ENCODE results near the gene PALLD. TPM values are rescaled to one million over a fixed set of nuclear protein-coding genes. Genes with fewer than 3 reads are reported as not detected.

The PALLD gene
- total RNA-seq, 1 experiment from 2014 or later, result 18.3 TPM

DNA sequence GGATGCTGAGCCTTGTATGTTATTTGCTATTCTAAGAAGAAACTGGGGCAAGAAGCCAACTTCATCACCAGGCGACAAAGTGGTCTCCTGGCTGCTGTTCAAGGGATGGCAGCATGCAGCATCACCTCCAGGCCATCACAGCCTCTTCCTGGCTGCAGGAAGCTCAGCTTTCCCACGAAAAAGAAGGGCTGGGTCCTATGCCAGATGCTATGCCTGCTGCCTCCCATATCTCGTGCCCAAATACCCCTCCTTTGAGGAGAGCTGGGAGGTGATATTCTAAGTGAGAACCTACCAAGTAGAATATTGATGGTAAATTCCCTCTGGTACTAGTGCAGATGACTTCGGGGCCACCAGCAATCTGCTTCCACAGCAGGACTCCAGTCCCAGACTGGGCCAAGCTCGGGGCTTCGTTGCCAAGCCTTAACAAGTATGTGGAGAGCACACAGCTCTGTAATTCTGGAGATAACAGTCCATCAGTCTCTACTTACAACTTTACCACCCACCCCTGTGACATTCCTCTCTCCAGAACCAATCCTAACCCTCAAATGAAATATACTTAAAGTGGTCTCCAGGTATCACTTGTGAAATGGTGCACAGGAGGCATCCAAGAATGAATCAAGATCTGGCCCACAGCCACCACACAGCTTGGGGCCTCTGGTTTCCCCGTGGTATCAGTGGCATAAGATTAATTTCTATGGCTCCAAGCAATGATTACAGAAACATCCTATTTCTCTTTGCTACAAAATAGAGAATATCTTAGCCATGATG is 149.3 kb downstream of the PALLD start:
- no peak overlapping the region for H4K5ac ChIP-seq (ENCODE audit: insufficient read length, low read depth, low read length)
- H3K27me3 ChIP-seq (ENCODE audit: insufficient read depth, low read length), result no peaks in the 10 kb centered on the region
- no peak overlapping the region for H3K9ac ChIP-seq (ENCODE audit: extremely low read depth, insufficient read length, low read length)
- Mint-ChIP-seq H3K4me3 (no peak overlapping the region), H3K4me1 (peaks cover 8 to 21% of the 10 kb centered on the region in 2 experiments), H3K27me3 (ENCODE audit: low read depth) (no peaks in the 10 kb centered on the region), H3K27ac (no peak overlapping the region), H3K36me3 (ENCODE audit: insufficient read depth in 1 of 3, low read depth in 3 of 3) (no peaks in the 10 kb centered on the region), H3K9me3 (no peaks in the 10 kb centered on the region)
- H2AK5ac ChIP-seq (ENCODE audit: insufficient read length, low read length), result no peak overlapping the region
- no peak overlapping the region for H3K27ac ChIP-seq (ENCODE audit: insufficient read length, low read depth, low read length)
- H3K4me2 ChIP-seq (ENCODE audit: insufficient read depth, insufficient read length, low read length), result no peak overlapping the region
- no peaks in the 10 kb centered on the region for H3K23me2 ChIP-seq (ENCODE audit: insufficient read length, low read depth, low read length, poor library complexity, severe bottlenecking)
- H3K23ac ChIP-seq (ENCODE audit: insufficient read length, low read depth, low read length), result no peak overlapping the region
- H4K91ac ChIP-seq (ENCODE audit: insufficient read length, low read depth, low read length), result no peak overlapping the region
- H2BK5ac ChIP-seq (ENCODE audit: insufficient read length, low read length), result no peak overlapping the region
- no peak overlapping the region for H2BK120ac ChIP-seq (ENCODE audit: low read depth, low read length, poor library complexity, severe bottlenecking)
- H3K18ac ChIP-seq (ENCODE audit: insufficient read length, low read depth, low read length), result no peak overlapping the region
- no peak overlapping the region for H3K14ac ChIP-seq (ENCODE audit: insufficient read depth, low read length)
- WGBS (ENCODE audit: extremely low coverage, insufficient read length, low lambda C conversion rate), result no CpG with 5 or more reads among the region's 7 CpGs
- no peak for TF ChIP-seq CTCF (conservative IDR thresholded peaks at IDR 0.05)
- no peaks in the 10 kb centered on the region for H3K79me1 ChIP-seq (ENCODE audit: insufficient read depth, low read depth, low read length, poor library complexity, severe bottlenecking)
- H2BK12ac ChIP-seq (ENCODE audit: insufficient read length, low read depth, low read length), result no peak overlapping the region
- no peaks in the 10 kb centered on the region for H4K20me1 ChIP-seq (ENCODE audit: control insufficient read depth, insufficient read depth, insufficient read length)
- H3K9me3 ChIP-seq (ENCODE audit: control insufficient read depth, low read depth, low read length), result no peaks in the 10 kb centered on the region
- DNase-seq, result no peak
- H3K4me1 ChIP-seq (ENCODE audit: insufficient read depth, low read length), result no peaks in the 10 kb centered on the region
- H3K4ac ChIP-seq (ENCODE audit: low read depth, low read length), result no peak overlapping the region
- H2BK15ac ChIP-seq (ENCODE audit: low read depth, low read length), result no peak overlapping the region
- H4K8ac ChIP-seq (replicated peaks; ENCODE audit: insufficient read length, low read depth, low read length), result no peak overlapping the region
- no peaks in the 10 kb centered on the region for H3K79me2 ChIP-seq (ENCODE audit: insufficient read depth, low read length)
- H2AFZ ChIP-seq (ENCODE audit: low read length), result no peak overlapping the region
- H3K56ac ChIP-seq (ENCODE audit: insufficient read length, low read depth, low read length), result no peak overlapping the region
- H3T11ph ChIP-seq (ENCODE audit: low read length), result no peak overlapping the region
- no peak overlapping the region for H2BK20ac ChIP-seq (ENCODE audit: low read depth, low read length, poor library complexity, severe bottlenecking)

Data from H9 (cell line).